ENCODE data around the gene PNMA8A. TPM values are rescaled to one million over a fixed set of nuclear protein-coding genes. Genes with fewer than 3 reads are reported as not detected.

Gene PNMA8A
- total and polyA plus RNA-seq, 2 experiments from 2014 or later = 17.8 to 21.7 TPM

GRCh38 chr19:46454244-46454643, 17.1 kb downstream of the PNMA8A start (continued):
- TF ChIP-seq, protein P1, sequence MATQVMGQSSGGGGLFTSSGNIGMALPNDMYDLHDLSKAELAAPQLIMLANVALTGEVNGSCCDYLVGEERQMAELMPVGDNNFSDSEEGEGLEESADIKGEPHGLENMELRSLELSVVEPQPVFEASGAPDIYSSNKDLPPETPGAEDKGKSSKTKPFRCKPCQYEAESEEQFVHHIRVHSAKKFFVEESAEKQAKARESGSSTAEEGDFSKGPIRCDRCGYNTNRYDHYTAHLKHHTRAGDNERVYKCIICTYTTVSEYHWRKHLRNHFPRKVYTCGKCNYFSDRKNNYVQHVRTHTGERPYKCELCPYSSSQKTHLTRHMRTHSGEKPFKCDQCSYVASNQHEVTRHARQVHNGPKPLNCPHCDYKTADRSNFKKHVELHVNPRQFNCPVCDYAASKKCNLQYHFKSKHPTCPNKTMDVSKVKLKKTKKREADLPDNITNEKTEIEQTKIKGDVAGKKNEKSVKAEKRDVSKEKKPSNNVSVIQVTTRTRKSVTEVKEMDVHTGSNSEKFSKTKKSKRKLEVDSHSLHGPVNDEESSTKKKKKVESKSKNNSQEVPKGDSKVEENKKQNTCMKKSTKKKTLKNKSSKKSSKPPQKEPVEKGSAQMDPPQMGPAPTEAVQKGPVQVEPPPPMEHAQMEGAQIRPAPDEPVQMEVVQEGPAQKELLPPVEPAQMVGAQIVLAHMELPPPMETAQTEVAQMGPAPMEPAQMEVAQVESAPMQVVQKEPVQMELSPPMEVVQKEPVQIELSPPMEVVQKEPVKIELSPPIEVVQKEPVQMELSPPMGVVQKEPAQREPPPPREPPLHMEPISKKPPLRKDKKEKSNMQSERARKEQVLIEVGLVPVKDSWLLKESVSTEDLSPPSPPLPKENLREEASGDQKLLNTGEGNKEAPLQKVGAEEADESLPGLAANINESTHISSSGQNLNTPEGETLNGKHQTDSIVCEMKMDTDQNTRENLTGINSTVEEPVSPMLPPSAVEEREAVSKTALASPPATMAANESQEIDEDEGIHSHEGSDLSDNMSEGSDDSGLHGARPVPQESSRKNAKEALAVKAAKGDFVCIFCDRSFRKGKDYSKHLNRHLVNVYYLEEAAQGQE (IDR thresholded peaks at IDR 0.05; ENCODE audit: unreplicated experiment) = no peak
- no peak for TF ChIP-seq ZNF114 (CRISPR knock-in tag; IDR thresholded peaks at IDR 0.05)
- TF ChIP-seq, protein P2, sequence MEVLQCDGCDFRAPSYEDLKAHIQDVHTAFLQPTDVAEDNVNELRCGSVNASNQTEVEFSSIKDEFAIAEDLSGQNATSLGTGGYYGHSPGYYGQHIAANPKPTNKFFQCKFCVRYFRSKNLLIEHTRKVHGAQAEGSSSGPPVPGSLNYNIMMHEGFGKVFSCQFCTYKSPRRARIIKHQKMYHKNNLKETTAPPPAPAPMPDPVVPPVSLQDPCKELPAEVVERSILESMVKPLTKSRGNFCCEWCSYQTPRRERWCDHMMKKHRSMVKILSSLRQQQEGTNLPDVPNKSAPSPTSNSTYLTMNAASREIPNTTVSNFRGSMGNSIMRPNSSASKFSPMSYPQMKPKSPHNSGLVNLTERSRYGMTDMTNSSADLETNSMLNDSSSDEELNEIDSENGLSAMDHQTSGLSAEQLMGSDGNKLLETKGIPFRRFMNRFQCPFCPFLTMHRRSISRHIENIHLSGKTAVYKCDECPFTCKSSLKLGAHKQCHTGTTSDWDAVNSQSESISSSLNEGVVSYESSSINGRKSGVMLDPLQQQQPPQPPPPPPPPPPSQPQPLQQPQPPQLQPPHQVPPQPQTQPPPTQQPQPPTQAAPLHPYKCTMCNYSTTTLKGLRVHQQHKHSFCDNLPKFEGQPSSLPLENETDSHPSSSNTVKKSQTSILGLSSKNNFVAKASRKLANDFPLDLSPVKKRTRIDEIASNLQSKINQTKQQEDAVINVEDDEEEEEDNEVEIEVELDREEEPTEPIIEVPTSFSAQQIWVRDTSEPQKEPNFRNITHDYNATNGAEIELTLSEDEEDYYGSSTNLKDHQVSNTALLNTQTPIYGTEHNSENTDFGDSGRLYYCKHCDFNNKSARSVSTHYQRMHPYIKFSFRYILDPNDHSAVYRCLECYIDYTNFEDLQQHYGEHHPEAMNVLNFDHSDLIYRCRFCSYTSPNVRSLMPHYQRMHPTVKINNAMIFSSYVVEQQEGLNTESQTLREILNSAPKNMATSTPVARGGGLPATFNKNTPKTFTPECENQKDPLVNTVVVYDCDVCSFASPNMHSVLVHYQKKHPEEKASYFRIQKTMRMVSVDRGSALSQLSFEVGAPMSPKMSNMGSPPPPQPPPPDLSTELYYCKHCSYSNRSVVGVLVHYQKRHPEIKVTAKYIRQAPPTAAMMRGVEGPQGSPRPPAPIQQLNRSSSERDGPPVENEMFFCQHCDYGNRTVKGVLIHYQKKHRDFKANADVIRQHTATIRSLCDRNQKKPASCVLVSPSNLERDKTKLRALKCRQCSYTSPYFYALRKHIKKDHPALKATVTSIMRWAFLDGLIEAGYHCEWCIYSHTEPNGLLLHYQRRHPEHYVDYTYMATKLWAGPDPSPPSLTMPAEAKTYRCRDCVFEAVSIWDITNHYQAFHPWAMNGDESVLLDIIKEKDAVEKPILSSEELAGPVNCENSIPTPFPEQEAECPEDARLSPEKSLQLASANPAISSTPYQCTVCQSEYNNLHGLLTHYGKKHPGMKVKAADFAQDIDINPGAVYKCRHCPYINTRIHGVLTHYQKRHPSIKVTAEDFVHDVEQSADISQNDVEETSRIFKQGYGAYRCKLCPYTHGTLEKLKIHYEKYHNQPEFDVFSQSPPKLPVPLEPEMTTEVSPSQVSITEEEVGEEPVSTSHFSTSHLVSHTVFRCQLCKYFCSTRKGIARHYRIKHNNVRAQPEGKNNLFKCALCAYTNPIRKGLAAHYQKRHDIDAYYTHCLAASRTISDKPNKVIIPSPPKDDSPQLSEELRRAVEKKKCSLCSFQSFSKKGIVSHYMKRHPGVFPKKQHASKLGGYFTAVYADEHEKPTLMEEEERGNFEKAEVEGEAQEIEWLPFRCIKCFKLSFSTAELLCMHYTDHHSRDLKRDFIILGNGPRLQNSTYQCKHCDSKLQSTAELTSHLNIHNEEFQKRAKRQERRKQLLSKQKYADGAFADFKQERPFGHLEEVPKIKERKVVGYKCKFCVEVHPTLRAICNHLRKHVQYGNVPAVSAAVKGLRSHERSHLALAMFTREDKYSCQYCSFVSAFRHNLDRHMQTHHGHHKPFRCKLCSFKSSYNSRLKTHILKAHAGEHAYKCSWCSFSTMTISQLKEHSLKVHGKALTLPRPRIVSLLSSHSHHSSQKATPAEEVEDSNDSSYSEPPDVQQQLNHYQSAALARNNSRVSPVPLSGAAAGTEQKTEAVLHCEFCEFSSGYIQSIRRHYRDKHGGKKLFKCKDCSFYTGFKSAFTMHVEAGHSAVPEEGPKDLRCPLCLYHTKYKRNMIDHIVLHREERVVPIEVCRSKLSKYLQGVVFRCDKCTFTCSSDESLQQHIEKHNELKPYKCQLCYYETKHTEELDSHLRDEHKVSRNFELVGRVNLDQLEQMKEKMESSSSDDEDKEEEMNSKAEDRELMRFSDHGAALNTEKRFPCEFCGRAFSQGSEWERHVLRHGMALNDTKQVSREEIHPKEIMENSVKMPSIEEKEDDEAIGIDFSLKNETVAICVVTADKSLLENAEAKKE (CRISPR knock-in tag; IDR thresholded peaks at IDR 0.05) = no peak

DNA sequence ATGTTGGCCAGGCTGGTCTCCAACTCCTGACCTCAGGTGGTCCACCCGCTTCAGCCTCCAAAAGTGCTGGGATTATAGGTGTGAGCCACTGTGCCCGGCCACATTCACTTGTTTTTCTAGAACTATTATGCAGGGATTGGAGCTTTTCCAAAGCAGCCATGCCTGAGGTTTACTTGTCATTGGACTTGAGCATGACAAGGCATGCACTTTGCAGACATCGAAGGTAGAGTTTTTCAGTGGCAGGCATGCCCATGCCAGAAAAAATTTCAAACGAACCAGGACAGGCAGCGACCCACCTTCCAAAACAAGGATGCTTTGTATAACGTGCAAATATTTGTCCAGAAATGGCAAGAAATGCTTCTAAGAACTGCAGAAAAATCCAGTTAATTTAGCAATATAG, 17.7 kb downstream of the PNMA8A start:
- H3K9me3 Mint-ChIP-seq = peaks cover 7% of the 10 kb centered on the region; the same call in 2 of the 3 replicates
- no peaks in the 10 kb centered on the region for H3K4me1 Mint-ChIP-seq
- H3K36me3 ChIP-seq (ENCODE audit: insufficient read depth) = no peaks in the 10 kb centered on the region
- H3K27ac Mint-ChIP-seq = no peak overlapping the region
- H3K79me2 ChIP-seq (replicated peaks; ENCODE audit: insufficient read depth) = no peaks in the 10 kb centered on the region
- H3K4me3 Mint-ChIP-seq = no peak overlapping the region
- no peaks in the 10 kb centered on the region for H3K9me2 ChIP-seq (ENCODE audit: insufficient read depth)
- no peak overlapping the region for H3K27ac ChIP-seq (ENCODE audit: low read depth)
- DNase-seq (ENCODE audit: low spot score) = no peak
- no peak overlapping the region for H2AFZ ChIP-seq
- H3K36me3 Mint-ChIP-seq (ENCODE audit: low read depth) = no peaks in the 10 kb centered on the region
- H3F3A ChIP-seq (replicated peaks; ENCODE audit: low read depth) = no peaks in the 10 kb centered on the region
- ATAC-seq = no peak
- no peak overlapping the region for H3K4me2 ChIP-seq
- H3K27me3 ChIP-seq (ENCODE audit: insufficient read depth) = no peaks in the 10 kb centered on the region
- H3K4me3 ChIP-seq = no peak overlapping the region
- H3K4me1 ChIP-seq (ENCODE audit: insufficient read depth) = no peaks in the 10 kb centered on the region
- no peaks in the 10 kb centered on the region; the same call in 1 of the 2 replicates for H4K20me1 ChIP-seq (replicated peaks; ENCODE audit: insufficient read depth)
- H3K27me3 Mint-ChIP-seq (ENCODE audit: insufficient read depth, low read depth, poor library complexity) = no peaks in the 10 kb centered on the region
- TF ChIP-seq, protein P3, sequence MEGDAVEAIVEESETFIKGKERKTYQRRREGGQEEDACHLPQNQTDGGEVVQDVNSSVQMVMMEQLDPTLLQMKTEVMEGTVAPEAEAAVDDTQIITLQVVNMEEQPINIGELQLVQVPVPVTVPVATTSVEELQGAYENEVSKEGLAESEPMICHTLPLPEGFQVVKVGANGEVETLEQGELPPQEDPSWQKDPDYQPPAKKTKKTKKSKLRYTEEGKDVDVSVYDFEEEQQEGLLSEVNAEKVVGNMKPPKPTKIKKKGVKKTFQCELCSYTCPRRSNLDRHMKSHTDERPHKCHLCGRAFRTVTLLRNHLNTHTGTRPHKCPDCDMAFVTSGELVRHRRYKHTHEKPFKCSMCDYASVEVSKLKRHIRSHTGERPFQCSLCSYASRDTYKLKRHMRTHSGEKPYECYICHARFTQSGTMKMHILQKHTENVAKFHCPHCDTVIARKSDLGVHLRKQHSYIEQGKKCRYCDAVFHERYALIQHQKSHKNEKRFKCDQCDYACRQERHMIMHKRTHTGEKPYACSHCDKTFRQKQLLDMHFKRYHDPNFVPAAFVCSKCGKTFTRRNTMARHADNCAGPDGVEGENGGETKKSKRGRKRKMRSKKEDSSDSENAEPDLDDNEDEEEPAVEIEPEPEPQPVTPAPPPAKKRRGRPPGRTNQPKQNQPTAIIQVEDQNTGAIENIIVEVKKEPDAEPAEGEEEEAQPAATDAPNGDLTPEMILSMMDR (conservative IDR thresholded peaks at IDR 0.05; ENCODE audit: low read depth in 2 of 2) = no peak
- no peak for TF ChIP-seq EZH2 (IDR thresholded peaks at IDR 0.05; ENCODE audit: low read depth, unreplicated experiment)
- TF ChIP-seq EZH2phosphoT487 (IDR thresholded peaks at IDR 0.05; ENCODE audit: unreplicated experiment) = no peak
- no peak for TF ChIP-seq NANOG (IDR thresholded peaks at IDR 0.05; ENCODE audit: borderline replicate concordance)
- TF ChIP-seq ZNF114 (CRISPR knock-in tag; IDR thresholded peaks at IDR 0.05) = no peak
- TF ChIP-seq ZNF331 (CRISPR knock-in tag; IDR thresholded peaks at IDR 0.05; ENCODE audit: low read depth) = no peak
- TF ChIP-seq STAT1 (IDR thresholded peaks at IDR 0.05; ENCODE audit: unreplicated experiment) = no peak
- no peak for TF ChIP-seq CREB1 (CRISPR knock-in tag; IDR thresholded peaks at IDR 0.05; ENCODE audit: low read depth)
- TF ChIP-seq ETS1 (IDR thresholded peaks at IDR 0.05) = no peak
- no peak for TF ChIP-seq POLR2AphosphoS5 (IDR thresholded peaks at IDR 0.05; ENCODE audit: low read depth)
- no peak for TF ChIP-seq JUNB (IDR thresholded peaks at IDR 0.05; ENCODE audit: unreplicated experiment)
